Activated CD8-positive, alpha-beta memory T cell treated with anti-CD3 and anti-CD28 coated beads, Interleukin-2, amount 50 U/mL, for 4 hours (primary cell): ENCODE results near the gene ACCSL.

Experiments
- DNase-seq: peaks from one replicate; pipeline ENCODE4 v3.0.0-alpha.2; 2020

Gene ACCSL

DNA sequence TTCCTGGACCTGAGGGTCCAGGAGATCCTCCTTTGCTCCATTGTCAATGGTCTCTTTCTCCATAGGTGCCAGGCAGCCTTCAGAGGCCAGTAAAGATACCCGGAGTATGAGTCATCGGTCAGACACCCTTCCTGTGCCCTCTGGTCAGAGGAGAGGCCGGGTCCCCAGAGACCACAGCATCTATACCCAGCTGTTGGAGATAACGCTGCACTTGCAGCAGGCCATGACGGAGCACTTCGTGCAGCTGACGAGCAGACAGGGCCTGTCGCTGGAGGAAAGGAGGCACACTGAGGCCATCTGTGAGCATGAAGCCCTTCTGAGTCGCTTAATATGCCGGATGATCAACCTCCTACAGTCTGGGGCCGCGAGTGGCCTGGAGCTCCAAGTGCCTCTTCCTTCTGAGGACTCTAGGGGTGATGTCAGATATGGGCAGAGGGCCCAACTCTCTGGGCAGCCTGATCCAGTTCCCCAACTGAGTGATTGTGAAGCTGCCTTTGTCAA lies at the start of gene ACCSL:
Gene ACCSL, plus strand, starts transcription at position 51 of the 501 bp plus-strand sequence. Its CDS starts 56 bp downstream, at position 107.
- DNase-seq: no peak

DNA sequence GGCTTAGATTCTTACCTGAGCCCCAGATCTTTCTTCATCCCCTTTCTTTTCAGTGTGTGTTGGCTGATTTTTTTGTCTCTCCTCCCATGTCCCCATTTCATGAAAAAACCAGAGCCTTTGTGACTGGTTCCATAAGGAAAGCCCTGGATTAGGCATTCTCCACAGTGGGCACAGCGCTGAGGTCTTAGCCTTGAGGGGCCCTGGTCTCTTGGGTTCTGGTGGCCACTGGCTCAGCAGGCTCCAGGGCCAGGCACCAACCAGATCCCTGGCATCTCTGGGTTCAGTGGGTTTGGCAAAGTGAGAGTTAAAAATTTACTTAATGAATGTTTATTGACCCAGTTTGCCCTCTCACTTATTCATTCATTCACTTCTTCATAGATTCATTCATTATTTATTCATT lies 49.5 kb upstream of the ACCSL start:
- no peak for DNase-seq

DNA sequence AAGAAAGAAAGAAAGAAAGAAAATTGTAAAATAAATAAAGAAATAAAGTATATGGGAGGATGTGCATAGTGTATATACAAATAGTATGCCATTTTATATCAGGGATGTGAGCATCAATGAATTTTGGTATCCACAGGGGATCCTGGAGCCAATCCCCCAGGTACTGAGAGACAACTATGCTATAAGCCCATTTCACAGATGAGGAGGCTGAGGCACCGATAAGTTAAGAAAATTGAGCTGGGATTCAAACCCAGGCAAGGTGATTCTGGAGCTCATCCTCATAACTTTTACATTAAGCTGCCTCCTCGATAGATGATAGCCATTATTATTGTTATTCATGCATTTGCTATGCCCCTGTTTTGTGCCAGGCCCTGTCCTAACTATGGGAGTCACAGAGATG lies 47.0 kb upstream of the ACCSL start:
- no peak for DNase-seq

DNA sequence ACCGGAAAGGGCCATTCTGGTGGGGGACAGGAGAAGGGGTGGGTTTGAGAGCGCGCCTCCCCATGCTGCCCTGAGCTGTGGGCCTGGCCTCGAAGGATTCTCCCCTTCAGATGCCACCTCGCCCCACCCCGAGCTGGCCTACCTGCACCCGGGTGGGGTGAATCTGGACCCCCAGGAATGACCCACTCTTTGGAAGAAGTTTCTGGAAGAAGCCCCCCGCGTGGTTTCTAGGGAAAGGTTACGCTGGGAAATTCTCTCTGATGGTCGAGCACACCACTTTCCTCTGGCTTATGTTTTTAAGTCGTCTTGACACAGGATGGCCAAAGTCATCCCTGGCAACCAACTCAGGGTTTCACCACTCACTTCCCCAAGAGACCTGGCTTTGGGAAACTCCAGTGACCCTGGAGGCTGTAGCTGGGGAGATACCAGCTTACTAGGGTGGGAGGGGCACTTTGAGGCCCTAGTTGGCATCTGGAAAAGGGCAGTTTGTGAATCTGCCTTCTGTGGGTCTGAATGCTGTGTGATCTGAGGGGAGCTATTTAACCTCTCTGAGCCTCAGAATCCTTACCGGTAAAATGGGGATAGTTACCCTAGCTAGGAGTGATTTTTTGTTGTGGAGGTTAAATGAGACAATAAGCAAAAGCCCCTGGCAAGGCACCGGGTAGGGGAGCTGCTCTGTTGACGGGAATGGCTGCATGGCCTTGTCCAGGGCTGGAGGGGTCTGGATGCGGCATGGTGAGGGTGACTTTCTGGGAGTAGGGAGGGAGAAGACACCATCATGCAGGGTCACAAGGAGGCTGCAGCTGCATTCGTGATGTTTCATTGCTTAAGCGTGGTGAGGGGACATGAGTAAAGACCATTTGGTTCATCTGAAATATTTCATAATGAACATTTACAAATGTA lies 45.3 kb upstream of the ACCSL start:
- DNase-seq: no peak

DNA sequence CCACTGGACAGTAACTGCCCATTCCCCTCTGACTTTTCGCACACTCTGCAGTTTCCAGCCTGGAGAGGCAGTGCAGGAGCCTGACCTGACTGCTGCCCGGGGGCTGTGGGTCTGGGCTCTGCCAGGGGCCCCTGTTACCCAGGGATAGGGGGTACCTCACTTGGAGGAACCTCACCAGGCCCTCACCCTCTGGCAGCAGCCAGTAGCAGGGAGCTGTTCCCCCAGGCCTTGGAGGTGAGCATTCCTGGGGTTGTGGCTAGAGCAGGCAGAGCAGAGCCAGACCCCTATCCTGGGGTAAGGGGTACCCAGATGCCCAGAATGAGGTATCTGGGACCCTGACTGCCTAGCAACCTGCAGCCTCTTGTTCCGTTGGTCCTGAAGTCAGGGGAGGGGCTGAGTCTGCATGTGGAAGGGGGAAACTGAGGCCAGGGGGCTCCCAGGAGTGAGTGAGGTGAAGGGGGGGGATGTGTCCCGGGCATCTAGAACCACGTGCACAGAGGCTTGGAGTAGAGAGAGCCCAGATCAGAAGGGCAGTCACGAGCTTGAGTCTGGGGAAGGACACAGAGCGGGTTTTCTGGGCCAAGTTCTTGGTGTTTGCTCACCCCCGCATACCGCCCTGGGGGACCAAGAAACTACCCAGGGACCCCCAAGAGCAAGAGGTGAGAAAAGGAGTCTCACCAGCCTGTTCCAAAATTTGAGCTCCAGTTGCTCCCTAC lies 43.9 kb upstream of the ACCSL start:
- DNase-seq: no peak

DNA sequence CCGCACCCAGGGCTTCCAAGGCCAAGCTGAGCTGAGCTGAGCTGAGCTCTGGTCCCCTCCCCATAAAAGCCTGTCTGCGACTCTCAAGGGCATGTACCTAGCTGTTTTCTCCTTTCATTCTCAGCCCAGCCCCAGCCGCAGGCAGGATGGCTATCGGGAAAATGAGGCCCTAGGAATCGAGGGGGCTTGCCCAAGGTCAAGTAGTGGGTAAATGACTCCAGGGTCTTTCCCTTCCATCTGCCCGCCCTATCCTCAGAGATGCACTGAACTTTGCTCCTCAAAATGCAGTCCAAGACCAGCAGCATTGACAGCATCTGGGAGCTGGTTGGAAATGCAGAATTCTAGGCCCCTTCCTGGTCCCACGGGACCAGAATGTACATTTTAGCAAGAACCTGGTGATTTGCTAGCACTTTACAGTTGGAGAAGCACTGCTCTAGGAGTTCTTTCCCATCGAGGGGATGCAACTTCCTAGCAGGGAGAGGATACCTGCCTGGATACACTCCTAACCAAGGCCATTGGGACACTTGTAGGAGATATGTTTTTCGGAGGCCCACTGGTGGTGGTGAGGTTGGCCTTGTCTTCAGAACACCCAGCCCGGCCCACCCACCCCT lies 43.2 kb upstream of the ACCSL start:
- no peak for DNase-seq

DNA sequence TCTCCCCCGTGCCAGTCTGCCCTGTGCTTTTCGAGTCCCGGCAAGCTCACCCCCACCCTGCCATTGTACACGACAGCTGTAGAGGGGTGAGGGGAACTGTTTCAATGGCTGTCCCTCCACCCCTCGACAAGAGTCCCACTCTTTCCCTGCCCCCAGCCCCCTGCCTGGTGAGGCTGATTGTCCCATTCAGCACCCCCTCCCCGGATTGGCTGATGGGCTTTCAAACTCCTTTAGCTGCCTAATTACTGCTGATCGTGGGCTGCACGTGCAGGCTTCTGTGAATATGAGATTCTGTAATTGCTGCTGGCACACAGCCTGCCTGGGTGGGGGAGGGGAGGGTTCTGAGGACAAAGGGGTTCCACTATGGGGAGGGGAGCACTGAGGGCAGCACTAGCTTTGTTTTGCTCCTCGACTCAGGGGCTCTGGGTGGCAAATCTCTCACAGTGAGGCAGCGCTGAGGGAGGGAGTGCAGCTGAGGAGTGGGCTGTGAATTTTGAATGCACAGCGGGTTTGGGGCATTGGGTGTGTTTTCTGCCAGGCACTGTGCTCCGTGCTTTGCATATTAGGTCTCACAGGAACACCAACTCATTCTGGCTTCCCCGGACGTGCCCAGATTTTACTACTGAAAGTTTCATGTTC lies 42.6 kb upstream of the ACCSL start:
- no peak for DNase-seq

DNA sequence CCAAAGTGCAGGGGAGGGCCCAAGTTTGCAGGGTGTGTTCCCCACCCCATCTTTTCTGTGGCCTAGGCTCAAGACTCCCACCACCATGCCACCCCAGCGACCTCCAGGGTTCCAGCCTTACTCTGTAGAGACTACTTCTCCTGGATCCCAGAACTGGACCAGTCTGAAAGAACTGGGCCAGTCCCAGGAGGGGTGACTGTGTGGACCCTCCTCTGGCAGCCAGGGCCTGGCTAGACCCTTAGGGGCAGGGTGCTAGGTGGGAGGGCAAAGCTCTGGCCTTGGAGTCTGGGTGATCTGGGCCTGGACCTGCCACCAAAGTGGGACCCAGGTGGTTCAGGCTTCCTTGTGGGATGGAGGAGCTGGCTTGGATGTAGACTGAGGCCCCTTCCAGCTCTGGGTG lies 41.8 kb upstream of the ACCSL start:
- no peak for DNase-seq

DNA sequence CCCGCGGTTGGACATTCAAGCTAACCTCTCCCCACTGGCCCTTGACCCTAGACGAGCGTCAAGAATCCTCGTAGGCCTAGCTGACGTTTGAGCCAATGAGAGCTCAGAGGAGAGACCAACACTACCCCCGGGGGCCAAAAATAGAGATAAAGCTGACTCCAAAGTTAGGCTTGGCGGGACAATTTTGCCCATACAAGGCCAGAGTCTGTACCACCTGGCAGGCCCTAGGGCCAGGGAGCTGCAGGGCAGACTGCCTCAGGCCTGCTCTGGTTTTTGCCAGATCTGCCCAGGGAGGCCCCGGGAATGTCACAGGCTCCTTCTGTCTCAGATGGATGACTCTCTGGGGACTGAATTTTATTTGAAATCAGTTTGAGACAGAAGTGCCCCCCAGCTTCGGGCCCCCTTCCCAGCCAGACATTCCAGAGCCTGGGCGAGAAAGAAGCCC lies 40.8 kb upstream of the ACCSL start:
- DNase-seq: no peak

DNA sequence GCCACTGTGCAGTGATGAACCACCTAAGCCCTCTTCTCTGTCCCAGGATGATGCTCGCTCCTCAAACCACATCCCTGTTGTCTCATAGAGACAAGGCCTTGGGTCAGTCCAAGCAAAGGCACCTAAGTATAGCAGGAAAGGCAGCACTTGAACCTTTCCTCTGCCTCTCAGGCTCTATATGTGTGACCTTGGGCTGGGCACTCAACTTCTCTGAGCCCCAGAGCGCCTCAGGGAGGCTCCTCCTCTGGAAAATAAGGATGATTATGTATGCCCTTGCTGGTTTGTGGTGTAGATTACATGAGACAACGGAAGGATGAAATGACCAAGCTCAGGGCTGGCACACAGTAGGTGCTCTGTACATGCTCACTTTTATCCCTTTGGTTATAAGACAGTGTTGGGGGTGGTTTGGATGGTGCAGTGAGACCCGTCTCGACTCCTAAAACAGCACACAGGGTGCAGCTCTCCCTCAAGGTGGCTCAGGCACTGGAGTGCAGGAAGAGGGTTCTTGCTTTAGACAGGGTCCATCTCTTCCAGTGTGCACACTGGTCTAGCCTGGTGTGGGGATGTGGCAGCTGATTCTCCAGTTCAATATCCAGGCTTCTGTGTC lies 40.2 kb upstream of the ACCSL start:
- DNase-seq: no peak

DNA sequence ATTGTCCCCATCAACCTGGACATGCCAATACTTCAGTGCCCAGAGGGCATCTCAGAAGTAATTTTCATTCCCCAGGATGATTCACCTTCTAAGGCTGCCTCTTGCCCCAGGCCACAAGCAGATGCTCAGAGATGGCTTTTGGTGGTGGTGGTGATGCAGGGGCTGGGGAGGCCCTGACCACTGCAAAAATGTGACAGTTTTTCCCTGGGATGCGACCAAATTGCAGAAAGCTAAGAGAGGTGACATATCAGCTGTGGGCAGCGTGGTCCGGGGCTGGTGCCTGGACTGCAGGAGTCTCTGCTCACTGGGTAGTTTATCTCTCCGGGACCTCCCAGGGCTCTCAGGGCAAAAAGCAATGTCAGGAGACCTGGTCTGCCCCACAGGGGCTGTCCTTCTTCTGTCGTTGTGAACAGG lies 39.7 kb upstream of the ACCSL start:
- no peak for DNase-seq

DNA sequence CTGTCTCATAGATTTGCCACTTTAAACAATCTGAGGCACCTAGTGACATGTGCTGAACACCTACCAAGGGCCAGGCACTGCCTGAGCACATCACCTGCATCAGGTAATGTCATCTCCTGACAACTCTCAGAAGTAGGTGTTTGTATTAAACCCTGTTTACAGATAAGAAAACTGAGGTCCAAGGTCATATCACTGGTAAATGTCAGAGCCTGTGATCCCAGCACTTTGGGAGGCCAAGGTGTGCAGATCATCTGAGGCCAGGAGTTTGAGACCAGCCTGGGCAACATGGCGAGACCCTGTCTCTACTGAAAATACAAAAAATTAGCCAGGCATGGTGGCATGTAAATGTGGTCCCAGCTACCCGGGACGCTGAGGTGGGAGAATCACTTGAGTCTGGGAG lies 39.1 kb upstream of the ACCSL start:
- DNase-seq: no peak

DNA sequence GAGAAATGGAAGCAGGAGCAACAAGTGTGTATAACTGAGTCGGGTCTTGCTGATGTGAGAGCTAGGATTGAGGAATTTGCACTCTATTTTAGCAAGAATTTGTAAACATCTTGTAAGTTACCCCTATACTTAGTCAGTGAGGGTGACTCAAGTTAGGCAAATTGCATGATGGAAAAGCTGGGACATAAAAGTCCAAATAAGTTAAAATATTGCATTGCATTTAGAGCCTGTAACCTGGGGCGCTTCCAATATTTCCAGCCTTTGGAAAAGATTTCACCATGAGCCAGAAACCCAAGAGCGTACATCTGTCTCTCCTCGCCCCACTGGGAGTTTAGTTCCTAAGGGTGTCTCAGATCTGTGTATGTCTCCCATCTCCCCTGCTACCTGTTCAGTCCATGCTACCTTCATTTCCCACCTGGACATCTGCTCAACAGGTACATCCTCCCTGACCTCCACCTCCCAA lies 37.0 kb upstream of the ACCSL start:
- DNase-seq: no peak

DNA sequence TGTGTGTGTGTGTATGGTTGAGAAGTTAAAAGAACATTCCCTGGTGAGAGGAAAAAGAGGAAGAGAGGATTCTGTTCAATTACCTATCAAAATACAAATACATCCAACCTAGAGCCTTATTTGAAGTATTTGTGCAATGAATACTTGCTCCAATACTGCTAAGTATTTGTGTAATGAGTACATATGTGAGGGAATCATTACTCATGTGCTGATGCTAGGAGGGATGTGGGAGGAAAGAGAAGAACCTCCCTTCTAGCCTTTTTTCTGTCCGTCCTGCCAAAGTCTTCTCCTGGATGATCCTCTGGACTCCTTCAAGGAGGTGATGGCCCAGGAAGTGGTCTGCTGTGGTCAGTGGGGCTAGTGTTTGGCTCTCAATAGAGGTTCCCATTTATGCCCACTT lies 36.0 kb upstream of the ACCSL start:
- no peak for DNase-seq

DNA sequence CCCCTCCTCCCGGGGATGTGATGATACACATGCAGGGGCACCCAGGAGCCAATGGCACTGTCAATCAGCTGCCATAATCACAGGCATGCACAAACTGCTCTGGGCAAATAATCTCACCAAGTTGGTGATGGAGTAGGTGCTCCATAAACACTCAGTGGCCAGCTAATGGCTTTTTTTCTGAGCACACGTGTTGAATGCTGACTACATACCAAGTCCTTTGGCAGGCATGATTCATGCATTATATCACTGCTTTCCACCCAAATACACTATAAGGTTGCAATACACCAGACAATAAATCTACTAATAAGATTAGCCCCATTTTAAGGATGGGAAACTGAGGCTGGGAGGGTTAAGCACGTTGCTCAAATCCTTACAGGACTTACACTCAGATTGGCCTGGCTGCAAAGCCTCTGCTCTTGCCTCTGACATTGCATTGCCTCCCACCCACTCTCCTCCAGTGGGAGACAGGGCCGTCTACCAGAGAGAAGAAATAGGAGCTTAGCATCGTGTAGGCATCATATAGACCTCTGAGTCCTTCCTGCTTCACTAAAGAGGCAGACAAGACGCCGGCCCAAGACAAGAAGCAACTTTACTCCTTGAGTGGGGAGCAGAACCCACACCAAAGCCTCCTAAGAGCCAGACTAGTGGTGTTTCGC lies 32.7 kb upstream of the ACCSL start:
- DNase-seq: no peak

DNA sequence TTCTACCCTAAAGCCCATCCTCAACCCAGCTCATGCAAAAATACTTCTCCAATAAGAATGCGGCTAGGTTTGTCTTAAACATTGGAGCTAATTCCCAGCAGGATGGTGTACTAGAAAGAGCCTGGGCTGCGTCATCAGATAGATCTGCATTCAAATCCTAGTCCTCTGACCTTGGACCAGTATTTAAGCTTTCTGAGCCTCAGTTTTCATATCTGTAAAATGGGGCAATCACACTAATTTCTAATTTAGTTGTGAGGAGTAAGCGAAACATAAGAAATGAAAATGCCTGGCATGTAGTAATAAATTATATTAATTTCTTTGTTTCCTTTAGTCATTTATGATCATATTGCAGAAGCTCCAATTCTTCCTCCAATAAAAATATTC lies 32.2 kb upstream of the ACCSL start:
- no peak for DNase-seq

DNA sequence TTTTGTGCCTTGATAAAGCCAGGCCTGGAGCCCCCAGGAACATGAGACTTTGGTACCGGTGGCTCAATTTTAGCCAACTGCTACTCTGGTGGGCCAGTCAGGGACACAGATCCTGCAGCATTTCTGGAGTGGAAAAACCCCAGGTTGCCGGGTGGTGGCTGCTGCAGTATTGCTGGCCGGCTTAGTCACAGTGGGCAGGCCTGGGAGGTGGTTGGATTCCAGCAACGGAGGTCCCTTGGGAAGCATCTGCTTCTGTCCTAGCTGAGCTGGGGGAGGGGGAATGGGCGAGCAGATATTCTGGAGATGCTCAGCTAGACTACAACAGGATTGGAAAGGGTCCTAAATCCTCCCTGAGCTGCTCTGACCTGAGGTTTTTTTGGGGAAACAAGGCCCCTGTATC lies 31.6 kb upstream of the ACCSL start:
- no peak for DNase-seq

DNA sequence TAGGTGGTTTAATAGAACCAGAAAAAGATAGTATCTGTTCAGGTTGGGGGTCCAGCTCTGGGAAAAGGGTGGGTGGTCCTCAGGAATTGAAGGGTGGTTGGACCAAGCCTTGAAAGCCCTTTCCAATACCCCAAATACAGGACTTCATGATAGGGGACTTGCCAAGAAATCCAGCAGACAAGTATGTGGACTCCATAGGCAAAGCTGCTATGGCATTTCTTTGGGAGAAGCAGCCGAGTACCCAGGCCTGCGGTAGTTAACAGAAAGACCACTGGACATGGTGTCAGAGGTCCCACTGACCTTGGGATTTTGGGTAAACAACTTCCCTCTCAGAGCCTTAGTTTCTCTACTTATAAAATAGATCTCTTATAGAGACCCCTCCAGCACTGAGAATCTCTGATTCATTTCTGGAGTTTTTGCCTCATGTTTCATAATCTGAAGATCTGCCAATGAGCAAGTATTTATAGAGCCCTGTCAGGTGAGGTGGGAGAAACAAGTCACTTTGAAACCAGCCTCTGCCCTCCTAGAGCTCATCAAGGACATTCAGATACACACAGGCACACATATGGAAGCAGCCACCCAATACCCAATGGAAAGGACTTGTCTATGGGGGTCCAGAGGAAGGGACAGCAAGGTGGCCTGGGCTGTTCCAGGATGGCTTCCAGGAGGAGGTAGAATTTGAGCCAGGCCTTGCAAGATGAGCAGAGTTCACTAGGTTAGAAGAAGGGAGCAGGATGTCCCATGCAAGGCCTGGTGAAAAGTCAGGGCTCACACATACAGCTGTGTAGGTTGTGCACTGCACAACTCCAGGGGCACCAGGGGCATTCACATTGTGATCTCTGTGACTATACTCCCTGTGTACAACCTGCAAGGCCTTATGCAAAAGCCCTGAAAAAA lies 31.0 kb upstream of the ACCSL start:
- DNase-seq: no peak

DNA sequence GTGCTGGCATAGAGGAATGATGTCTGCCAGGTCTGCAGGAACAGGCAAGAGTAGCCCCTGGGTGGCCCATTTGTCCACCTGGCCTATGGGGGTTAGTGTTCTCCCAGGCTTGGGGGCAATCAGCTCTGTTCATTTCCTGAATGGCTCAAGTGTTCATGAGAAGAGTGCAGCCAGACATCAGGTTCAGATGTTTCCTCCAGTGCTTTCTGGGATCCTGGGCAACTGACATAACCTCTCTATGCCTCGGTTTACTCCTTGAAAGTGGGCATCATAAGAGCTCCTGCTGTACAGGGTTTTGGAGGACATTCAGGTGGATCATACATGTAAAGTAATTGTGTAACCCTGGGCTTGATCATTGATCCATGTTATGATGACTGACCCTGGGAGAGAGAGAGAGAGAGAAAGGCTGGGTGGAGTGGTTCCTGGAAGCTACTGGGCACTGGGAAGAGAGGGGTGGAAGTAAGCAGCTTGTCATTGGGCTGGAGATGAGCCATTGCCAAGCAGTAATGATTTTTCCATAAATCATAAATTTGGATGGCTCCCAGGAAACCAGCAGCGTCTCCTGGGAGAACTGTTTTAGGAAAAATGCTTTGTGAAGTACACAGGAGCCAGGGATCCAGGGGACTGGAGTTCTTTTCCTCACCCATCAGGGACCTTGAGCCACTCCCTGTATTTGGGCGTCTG lies 30.2 kb upstream of the ACCSL start:
- DNase-seq: no peak

DNA sequence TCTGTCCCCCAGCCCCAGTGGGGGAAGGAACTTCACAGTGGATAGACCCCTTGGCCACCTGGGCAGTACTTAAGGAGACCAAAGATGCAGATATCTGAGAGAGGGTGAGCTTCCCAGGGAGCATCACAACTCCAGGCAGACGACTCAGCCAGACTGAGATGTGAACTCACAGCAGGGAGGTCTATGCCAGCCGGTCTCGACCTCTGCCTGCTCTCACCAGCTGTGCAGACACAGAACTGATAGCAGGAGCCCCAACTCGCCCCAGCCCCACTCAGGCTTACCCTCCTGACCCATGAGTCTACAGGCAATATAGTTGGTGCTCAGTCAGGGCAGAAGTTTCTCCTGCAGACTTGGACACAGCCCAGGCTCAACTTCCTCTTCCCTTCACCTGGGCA lies 29.7 kb upstream of the ACCSL start:
- DNase-seq: no peak
